H1 (cell line): ENCODE measurements around the gene FMNL1. TPM values are rescaled to one million over a fixed set of nuclear protein-coding genes. Genes with fewer than 3 reads are reported as not detected.

ENCODE experiments used
- EZH2 ChIP-seq: fragments of 200-600 bp; sonication (generic); IDR thresholded peaks from 2 replicates; pipeline ENCODE4 v1.7.1; 2012; ENCODE audit warnings: low read depth, mild to moderate bottlenecking, moderate library complexity, low read length, inconsistent platforms; ENCODE audit not compliant: severe bottlenecking
- GTF2F1 ChIP-seq: IDR thresholded peaks from 2 replicates; pipeline ENCODE4 v1.6.1; 2012; ENCODE audit warnings: low read depth, low read length, improper control_type of control experiment, borderline replicate concordance
- KDM1A ChIP-seq: fragments of 200-600, 300-600 bp; sonication (generic); IDR thresholded peaks from 2 replicates; pipeline ENCODE4 v1.7.1; 2016; ENCODE audit warnings: mild to moderate bottlenecking, low read length, borderline replicate concordance
- KDM5A ChIP-seq: fragments of 200-600 bp; IDR thresholded peaks from 2 replicates; pipeline ENCODE4 v1.7.1; 2012; ENCODE audit warnings: mild to moderate bottlenecking, low read length, inconsistent platforms, mixed read lengths
- SP1 ChIP-seq: IDR thresholded peaks from 2 replicates; pipeline ENCODE4 v1.6.1; 2011; ENCODE audit warnings: low read depth, low read length
- USF2 ChIP-seq: IDR thresholded peaks from 2 replicates; pipeline ENCODE4 v1.6.1; 2011; ENCODE audit warnings: low read length, improper control_type of control experiment
- polyA plus RNA-seq, 7 experiments: library from polyadenylated mRNA; depleted of rRNA in 3 of 7; stranded (reverse) in 5 of 7; unstranded in 2 of 7; fragments of >200 nt in 5 of 7; fragments of 200-250 nt in 2 of 7; gene quantifications; 1 replicate in 5 of 7; 2 replicates in 1 of 7; 4 replicates in 1 of 7; pipeline versions ENCODE4 v1.2.1 to v1.2.3, GENCODE V29; 2011 to 2013; ENCODE audit warnings: missing spikeins in 2 of 7, mixed read lengths in 2 of 7
- total RNA-seq: library from RNA; stranded (reverse); fragmentation: NEBNext Ultra II Directional; extraction: Animal tissue kit (Norgen Biotek cat#: 25700); gene quantifications from 2 replicates; pipeline ENCODE4 v1.2.1, GENCODE V29; 2021
- TF ChIP-seq, protein P1 (sequence below): fragments of 300-600 bp; sonication (generic); IDR thresholded peaks from 2 replicates; pipeline ENCODE4 v1.7.1; 2012; ENCODE audit warnings: low read length, moderate library complexity, mild to moderate bottlenecking, inconsistent platforms; ENCODE audit not compliant: insufficient replicate concordance
- TF ChIP-seq, protein P2 (sequence below), 3 experiments: IDR thresholded peaks; 1 replicate in 2 of 3; 2 replicates in 1 of 3; pipeline versions ENCODE4 v1.5.1 to v1.6.1; 2011; ENCODE audit warnings: low read length in 3 of 3, mild to moderate bottlenecking in 3 of 3, inconsistent platforms in 2 of 3, low read depth in 1 of 3, moderate library complexity in 1 of 3; ENCODE audit not compliant: insufficient read depth in 1 of 3; ENCODE audit errors: control extremely low read depth in 1 of 3

Gene FMNL1
- total and polyA plus RNA-seq, 2 of the 8 experiments (the other 6 are each of a cell fraction or from before 2014, with no cell fraction given), result 2.5 to 8.6 TPM

GRCh38 chr17:45288825-45289224, 67.1 kb downstream of the FMNL1 start (continued):
- TF ChIP-seq, protein P1, sequence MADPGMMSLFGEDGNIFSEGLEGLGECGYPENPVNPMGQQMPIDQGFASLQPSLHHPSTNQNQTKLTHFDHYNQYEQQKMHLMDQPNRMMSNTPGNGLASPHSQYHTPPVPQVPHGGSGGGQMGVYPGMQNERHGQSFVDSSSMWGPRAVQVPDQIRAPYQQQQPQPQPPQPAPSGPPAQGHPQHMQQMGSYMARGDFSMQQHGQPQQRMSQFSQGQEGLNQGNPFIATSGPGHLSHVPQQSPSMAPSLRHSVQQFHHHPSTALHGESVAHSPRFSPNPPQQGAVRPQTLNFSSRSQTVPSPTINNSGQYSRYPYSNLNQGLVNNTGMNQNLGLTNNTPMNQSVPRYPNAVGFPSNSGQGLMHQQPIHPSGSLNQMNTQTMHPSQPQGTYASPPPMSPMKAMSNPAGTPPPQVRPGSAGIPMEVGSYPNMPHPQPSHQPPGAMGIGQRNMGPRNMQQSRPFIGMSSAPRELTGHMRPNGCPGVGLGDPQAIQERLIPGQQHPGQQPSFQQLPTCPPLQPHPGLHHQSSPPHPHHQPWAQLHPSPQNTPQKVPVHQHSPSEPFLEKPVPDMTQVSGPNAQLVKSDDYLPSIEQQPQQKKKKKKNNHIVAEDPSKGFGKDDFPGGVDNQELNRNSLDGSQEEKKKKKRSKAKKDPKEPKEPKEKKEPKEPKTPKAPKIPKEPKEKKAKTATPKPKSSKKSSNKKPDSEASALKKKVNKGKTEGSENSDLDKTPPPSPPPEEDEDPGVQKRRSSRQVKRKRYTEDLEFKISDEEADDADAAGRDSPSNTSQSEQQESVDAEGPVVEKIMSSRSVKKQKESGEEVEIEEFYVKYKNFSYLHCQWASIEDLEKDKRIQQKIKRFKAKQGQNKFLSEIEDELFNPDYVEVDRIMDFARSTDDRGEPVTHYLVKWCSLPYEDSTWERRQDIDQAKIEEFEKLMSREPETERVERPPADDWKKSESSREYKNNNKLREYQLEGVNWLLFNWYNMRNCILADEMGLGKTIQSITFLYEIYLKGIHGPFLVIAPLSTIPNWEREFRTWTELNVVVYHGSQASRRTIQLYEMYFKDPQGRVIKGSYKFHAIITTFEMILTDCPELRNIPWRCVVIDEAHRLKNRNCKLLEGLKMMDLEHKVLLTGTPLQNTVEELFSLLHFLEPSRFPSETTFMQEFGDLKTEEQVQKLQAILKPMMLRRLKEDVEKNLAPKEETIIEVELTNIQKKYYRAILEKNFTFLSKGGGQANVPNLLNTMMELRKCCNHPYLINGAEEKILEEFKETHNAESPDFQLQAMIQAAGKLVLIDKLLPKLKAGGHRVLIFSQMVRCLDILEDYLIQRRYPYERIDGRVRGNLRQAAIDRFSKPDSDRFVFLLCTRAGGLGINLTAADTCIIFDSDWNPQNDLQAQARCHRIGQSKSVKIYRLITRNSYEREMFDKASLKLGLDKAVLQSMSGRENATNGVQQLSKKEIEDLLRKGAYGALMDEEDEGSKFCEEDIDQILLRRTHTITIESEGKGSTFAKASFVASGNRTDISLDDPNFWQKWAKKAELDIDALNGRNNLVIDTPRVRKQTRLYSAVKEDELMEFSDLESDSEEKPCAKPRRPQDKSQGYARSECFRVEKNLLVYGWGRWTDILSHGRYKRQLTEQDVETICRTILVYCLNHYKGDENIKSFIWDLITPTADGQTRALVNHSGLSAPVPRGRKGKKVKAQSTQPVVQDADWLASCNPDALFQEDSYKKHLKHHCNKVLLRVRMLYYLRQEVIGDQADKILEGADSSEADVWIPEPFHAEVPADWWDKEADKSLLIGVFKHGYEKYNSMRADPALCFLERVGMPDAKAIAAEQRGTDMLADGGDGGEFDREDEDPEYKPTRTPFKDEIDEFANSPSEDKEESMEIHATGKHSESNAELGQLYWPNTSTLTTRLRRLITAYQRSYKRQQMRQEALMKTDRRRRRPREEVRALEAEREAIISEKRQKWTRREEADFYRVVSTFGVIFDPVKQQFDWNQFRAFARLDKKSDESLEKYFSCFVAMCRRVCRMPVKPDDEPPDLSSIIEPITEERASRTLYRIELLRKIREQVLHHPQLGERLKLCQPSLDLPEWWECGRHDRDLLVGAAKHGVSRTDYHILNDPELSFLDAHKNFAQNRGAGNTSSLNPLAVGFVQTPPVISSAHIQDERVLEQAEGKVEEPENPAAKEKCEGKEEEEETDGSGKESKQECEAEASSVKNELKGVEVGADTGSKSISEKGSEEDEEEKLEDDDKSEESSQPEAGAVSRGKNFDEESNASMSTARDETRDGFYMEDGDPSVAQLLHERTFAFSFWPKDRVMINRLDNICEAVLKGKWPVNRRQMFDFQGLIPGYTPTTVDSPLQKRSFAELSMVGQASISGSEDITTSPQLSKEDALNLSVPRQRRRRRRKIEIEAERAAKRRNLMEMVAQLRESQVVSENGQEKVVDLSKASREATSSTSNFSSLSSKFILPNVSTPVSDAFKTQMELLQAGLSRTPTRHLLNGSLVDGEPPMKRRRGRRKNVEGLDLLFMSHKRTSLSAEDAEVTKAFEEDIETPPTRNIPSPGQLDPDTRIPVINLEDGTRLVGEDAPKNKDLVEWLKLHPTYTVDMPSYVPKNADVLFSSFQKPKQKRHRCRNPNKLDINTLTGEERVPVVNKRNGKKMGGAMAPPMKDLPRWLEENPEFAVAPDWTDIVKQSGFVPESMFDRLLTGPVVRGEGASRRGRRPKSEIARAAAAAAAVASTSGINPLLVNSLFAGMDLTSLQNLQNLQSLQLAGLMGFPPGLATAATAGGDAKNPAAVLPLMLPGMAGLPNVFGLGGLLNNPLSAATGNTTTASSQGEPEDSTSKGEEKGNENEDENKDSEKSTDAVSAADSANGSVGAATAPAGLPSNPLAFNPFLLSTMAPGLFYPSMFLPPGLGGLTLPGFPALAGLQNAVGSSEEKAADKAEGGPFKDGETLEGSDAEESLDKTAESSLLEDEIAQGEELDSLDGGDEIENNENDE, result no peak
- TF ChIP-seq SP1 (no peak), KDM1A (no peak), EZH2 (no peak), KDM5A (no peak), USF2 (no peak), GTF2F1 (no peak)
- TF ChIP-seq, protein P2, sequence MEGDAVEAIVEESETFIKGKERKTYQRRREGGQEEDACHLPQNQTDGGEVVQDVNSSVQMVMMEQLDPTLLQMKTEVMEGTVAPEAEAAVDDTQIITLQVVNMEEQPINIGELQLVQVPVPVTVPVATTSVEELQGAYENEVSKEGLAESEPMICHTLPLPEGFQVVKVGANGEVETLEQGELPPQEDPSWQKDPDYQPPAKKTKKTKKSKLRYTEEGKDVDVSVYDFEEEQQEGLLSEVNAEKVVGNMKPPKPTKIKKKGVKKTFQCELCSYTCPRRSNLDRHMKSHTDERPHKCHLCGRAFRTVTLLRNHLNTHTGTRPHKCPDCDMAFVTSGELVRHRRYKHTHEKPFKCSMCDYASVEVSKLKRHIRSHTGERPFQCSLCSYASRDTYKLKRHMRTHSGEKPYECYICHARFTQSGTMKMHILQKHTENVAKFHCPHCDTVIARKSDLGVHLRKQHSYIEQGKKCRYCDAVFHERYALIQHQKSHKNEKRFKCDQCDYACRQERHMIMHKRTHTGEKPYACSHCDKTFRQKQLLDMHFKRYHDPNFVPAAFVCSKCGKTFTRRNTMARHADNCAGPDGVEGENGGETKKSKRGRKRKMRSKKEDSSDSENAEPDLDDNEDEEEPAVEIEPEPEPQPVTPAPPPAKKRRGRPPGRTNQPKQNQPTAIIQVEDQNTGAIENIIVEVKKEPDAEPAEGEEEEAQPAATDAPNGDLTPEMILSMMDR (IDR thresholded peaks at IDR 0.05; ENCODE audit: control extremely low read depth in 1 of 3, insufficient read depth in 1 of 3, low read depth in 1 of 3, low read length in 3 of 3), result no peak
